GM21390 (cell line): ENCODE results near the gene KHDRBS1.
"Not testable (repeated sequence)": the region's sequence is repeated elsewhere in the genome, so short reads cannot be mapped to it uniquely, and the experiment has no call there.

ENCODE experiments used
- ATAC-seq: cut with Tn5 transposase; IDR thresholded peaks from one replicate; pipeline ENCODE4 v1.9.1; 2021; ENCODE audit not compliant: unreplicated experiment

The KHDRBS1 gene

GRCh38 chr1:32012709-32013385 lies 821 bp upstream of the KHDRBS1 start:
- ATAC-seq = no peak

- ATAC-seq = peak; percentile 13
These were observed 705 bp downstream of the KHDRBS1 start for GRCh38 chr1:32014199-32014947.

- ATAC-seq = no peak
These were observed 1.2 kb downstream of the KHDRBS1 start for GRCh38 chr1:32014948-32015273.

GRCh38 chr1:32020339-32020738 lies 6.7 kb downstream of the KHDRBS1 start:
- ATAC-seq = no peak

- ATAC-seq = not testable (repeated sequence)
These were observed 7.9 kb downstream of the KHDRBS1 start for GRCh38 chr1:32021574-32022018.

- ATAC-seq = no peak
These were observed 9.7 kb downstream of the KHDRBS1 start for GRCh38 chr1:32023351-32023750.

GRCh38 chr1:32025515-32025914 lies 11.8 kb downstream of the KHDRBS1 start:
- ATAC-seq = no peak

GRCh38 chr1:32028746-32029145 lies 15.1 kb downstream of the KHDRBS1 start:
- no peak for ATAC-seq

GRCh38 chr1:32031578-32032274 lies 18.1 kb downstream of the KHDRBS1 start:
- ATAC-seq = no peak

GRCh38 chr1:32032275-32032615 lies 18.6 kb downstream of the KHDRBS1 start:
- ATAC-seq = no peak

GRCh38 chr1:32035119-32035518 lies 21.5 kb downstream of the KHDRBS1 start:
- ATAC-seq = no peak

- no peak for ATAC-seq
These were observed 27.0 kb downstream of the KHDRBS1 start for GRCh38 chr1:32040711-32041110.

- ATAC-seq = no peak
These were observed 28.7 kb downstream of the KHDRBS1 start for GRCh38 chr1:32042330-32042729.

GRCh38 chr1:32044234-32044633 lies 30.6 kb downstream of the KHDRBS1 start:
- no peak for ATAC-seq

GRCh38 chr1:32045772-32046171 lies 32.1 kb downstream of the KHDRBS1 start:
- ATAC-seq = no peak

GRCh38 chr1:32047701-32048100 lies 34.0 kb downstream of the KHDRBS1 start:
- ATAC-seq = no peak

GRCh38 chr1:32048440-32048839 lies 34.8 kb downstream of the KHDRBS1 start:
- no peak for ATAC-seq

GRCh38 chr1:32051706-32052105 lies 38.0 kb downstream of the KHDRBS1 start:
- no peak for ATAC-seq

- ATAC-seq = no peak
These were observed 39.2 kb downstream of the KHDRBS1 start for GRCh38 chr1:32052887-32053286.

- no peak for ATAC-seq
These were observed 41.7 kb downstream of the KHDRBS1 start for GRCh38 chr1:32055416-32055815.

- no peak for ATAC-seq
These were observed 42.9 kb downstream of the KHDRBS1 start for GRCh38 chr1:32056598-32056997.

GRCh38 chr1:32060914-32061313 lies 47.2 kb downstream of the KHDRBS1 start:
- no peak for ATAC-seq
